ENCODE results near the gene NEU4.

GRCh38 chr2:241811952-241812729 lies 3.1 kb downstream of the NEU4 start:
- TF ChIP-seq CREB1 (IDR thresholded peaks at IDR 0.05) = no peak
- no peak for TF ChIP-seq CREB1 (CRISPR knock-in tag; IDR thresholded peaks at IDR 0.05)
- TF ChIP-seq ZFP36 (IDR thresholded peaks at IDR 0.05; ENCODE audit: low read depth, low read length, partially characterized antibody) = no peak
- no peak for TF ChIP-seq HNRNPLL (IDR thresholded peaks at IDR 0.05; ENCODE audit: low read depth, low read length, poor library complexity, severe bottlenecking)
- no peak for TF ChIP-seq E4F1 (CRISPR knock-in tag; IDR thresholded peaks at IDR 0.05; ENCODE audit: borderline replicate concordance)
- TF ChIP-seq FOXA3 (CRISPR knock-in tag; conservative IDR thresholded peaks at IDR 0.05 in 1 of 2, IDR thresholded peaks at IDR 0.05 in 1 of 2) = no peak
- TF ChIP-seq PRDM10 (IDR thresholded peaks at IDR 0.05; ENCODE audit: partially characterized antibody) = no peak
- TF ChIP-seq TAF1 (IDR thresholded peaks at IDR 0.05; ENCODE audit: control insufficient read depth, extremely low read depth, insufficient read depth, low read length, severe bottlenecking) = no peak

All from K562 (cell line).